K562 (cell line): Measurements from ENCODE around the gene HLA-DOA. TPM values are rescaled to one million over a fixed set of nuclear protein-coding genes. Genes with fewer than 3 reads are reported as not detected.
A peak's percentile ranks its signal among the peaks of the same experiment; 100 is the strongest.

Source experiments
- ATAC-seq: fragments of 200-7000 bp; cut with Tn5 transposase; 3 replicates; pipeline ENCODE4 v1.9.1; 2020; ENCODE audit warnings: moderate library complexity
- BruUV-seq: library from RNA; stranded (reverse); fragments of 400-500 nt; replicated peaks from 2 replicates; lab custom pipeline; 2021; lab: Mats Ljungman, UMichigan
- CTCF ChIA-PET: fragments of 300-600 bp; formaldehyde crosslinking; extraction: SDS; loops from one replicate; lab custom pipeline; 2021; ENCODE audit warnings: low intra/inter-chr PET ratio; lab: Yijun Ruan, JAX
- POLR2A ChIA-PET: fragments of 300-600, 350-650 bp; sonication (Branson Sonifier 250); formaldehyde crosslinking; extraction: SDS; loops from one replicate; lab custom pipeline; 2021; ENCODE audit warnings: antibody characterized with exemption, inconsistent platforms; lab: Yijun Ruan, JAX
- DNase-seq, 4 experiments: peaks; one replicate each; pipeline versions ENCODE4 v3.0.0 to v3.0.0-alpha.2; 2011 to 2018; ENCODE audit warnings: low spot score in 3 of 4, mixed read lengths in 3 of 4; ENCODE audit errors: extremely low read depth in 1 of 4
- FAIRE-seq: peaks from 2 replicates; lab custom pipeline; 2011; peaks lifted over from hg19 to GRCh38; lab: Jason Lieb, UNC
- H2AFZ ChIP-seq: 2 replicates; pipeline ENCODE4 v1.6.0; 2011; ENCODE audit warnings: low read depth, low read length, control low read depth, inconsistent platforms
- H3K27ac ChIP-seq: fragments of 200-600 bp; 3 replicates; pipeline ENCODE4 v1.8.0; 2011; ENCODE audit warnings: low read depth, mild to moderate bottlenecking, control low read depth, inconsistent platforms, low read length, moderate library complexity, mixed read lengths; ENCODE audit errors: extremely low read depth
- H3K27me3 ChIP-seq, 2 experiments: fragments of 300-600 bp in 1 of 2; 2 replicates in 1 of 2; 3 replicates in 1 of 2; pipeline versions ENCODE4 v1.6.0 to v1.8.0; 2011; ENCODE audit warnings: inconsistent platforms in 2 of 2, low read length in 2 of 2, mild to moderate bottlenecking in 1 of 2, mixed read lengths in 1 of 2, moderate library complexity in 1 of 2; ENCODE audit not compliant: control insufficient read depth in 2 of 2, insufficient read depth in 2 of 2
- H3K36me3 ChIP-seq: fragments of 300-600 bp; 3 replicates; pipeline ENCODE4 v1.8.0; 2011; ENCODE audit warnings: mild to moderate bottlenecking, low read length, inconsistent platforms; ENCODE audit not compliant: control insufficient read depth, insufficient read depth
- H3K4me1 ChIP-seq, 2 experiments: fragments of 200-600 bp in 1 of 2; replicated peaks in 1 of 2; 2 replicates in 1 of 2; 3 replicates in 1 of 2; pipeline versions ENCODE4 v1.5.1 to v1.8.0; 2011; ENCODE audit warnings: inconsistent platforms in 2 of 2, low read length in 2 of 2, mild to moderate bottlenecking in 1 of 2, mixed read lengths in 1 of 2, moderate library complexity in 1 of 2; ENCODE audit not compliant: control insufficient read depth in 2 of 2, insufficient read depth in 2 of 2
- H3K4me2 ChIP-seq: 2 replicates; pipeline ENCODE4 v1.6.1; 2011; ENCODE audit warnings: low read length, control low read depth, inconsistent platforms, mixed read lengths; ENCODE audit not compliant: insufficient read depth
- H3K4me3 ChIP-seq: fragments of 200-600 bp; sonication (generic), shearing (Covaris generic); 2 replicates; pipeline ENCODE4 v1.5.1; 2016; ENCODE audit warnings: control low read depth, inconsistent platforms
- H3K79me2 ChIP-seq: fragments of 200-600 bp; 3 replicates; pipeline ENCODE4 v1.8.0; 2011; ENCODE audit warnings: low read length, inconsistent platforms; ENCODE audit not compliant: control insufficient read depth, insufficient read depth
- H3K9ac ChIP-seq, 2 experiments: 2 replicates each; pipeline versions ENCODE4 v1.6.0 to v1.6.1; 2011; ENCODE audit warnings: low read depth in 2 of 2, low read length in 2 of 2, control low read depth in 1 of 2, inconsistent platforms in 1 of 2, mild to moderate bottlenecking in 1 of 2, mixed read lengths in 1 of 2; ENCODE audit not compliant: insufficient read depth in 1 of 2
- H3K9me1 ChIP-seq: one replicate; pipeline ENCODE4 v1.6.0; 2011; ENCODE audit warnings: inconsistent platforms, mild to moderate bottlenecking, low read length, moderate library complexity; ENCODE audit not compliant: control insufficient read depth, insufficient read depth
- H3K9me3 ChIP-seq: replicated peaks from 2 replicates; pipeline ENCODE4 v1.5.1; 2011; ENCODE audit warnings: low read depth, low read length, inconsistent platforms; ENCODE audit not compliant: control insufficient read depth, insufficient read depth
- H4K20me1 ChIP-seq: replicated peaks from 2 replicates; pipeline ENCODE4 v1.6.1; 2011; ENCODE audit warnings: low read length, inconsistent platforms, mixed read lengths; ENCODE audit not compliant: control insufficient read depth, insufficient read depth
- ARID4B ChIP-seq: sonication (generic); formaldehyde crosslinking; IDR thresholded peaks from 2 replicates; pipeline ENCODE4 v1.8.0; 2022; ENCODE audit warnings: mild to moderate bottlenecking, missing genetic modification reagents
- CTCF ChIP-seq, 3 experiments: IDR thresholded peaks in 2 of 3; conservative IDR thresholded peaks in 1 of 3; 2 replicates each; pipeline ENCODE4 v1.5.1; 2011 to 2012; ENCODE audit warnings: low read length in 3 of 3, mild to moderate bottlenecking in 3 of 3, control low read depth in 2 of 3, improper control_type of control experiment in 1 of 3, inconsistent platforms in 1 of 3, low read depth in 1 of 3, mixed read lengths in 1 of 3, moderate library complexity in 1 of 3; ENCODE audit not compliant: insufficient read depth in 2 of 3
- CTCFL ChIP-seq: IDR thresholded peaks from 2 replicates; pipeline ENCODE4 v1.6.1; 2011; ENCODE audit warnings: borderline replicate concordance, low read depth, mild to moderate bottlenecking, moderate library complexity, low read length; ENCODE audit not compliant: insufficient read depth, poor library complexity, severe bottlenecking
- WGBS: fragments of 100-300 bp; shearing (Covaris generic); methylation state at CpG from one replicate; pipeline ENCODE4 v1.1.6; 2016; ENCODE audit warnings: low coverage, mixed read lengths; ENCODE audit not compliant: insufficient coverage; ENCODE audit errors: missing lambda C conversion rate; 5-methylcytosine and 5-hydroxymethylcytosine counted together
- in situ Hi-C: fragments of 300-500 bp; cut with MboI; formaldehyde crosslinking; loops from 4 replicates; pipeline ENCODE4 v1.15.0; 2018; ENCODE audit warnings: inconsistent platforms, mixed read lengths
- intact Hi-C: fragments of 100-400 bp; cut with micrococcal nuclease; formaldehyde crosslinking; loops from 2 replicates; pipeline ENCODE4 v1.14.2; 2022
- polyA plus RNA-seq, 8 experiments: library from polyadenylated mRNA; depleted of rRNA in 4 of 8; stranded (reverse) in 5 of 8; unstranded in 3 of 8; fragments of >200 nt; fragmentation: Nextera tagmentation in 2 of 8; fragmentation: Illumina TruSeq in 1 of 8; extraction: Ambion mirVana in 2 of 8; extraction: Trizol in 1 of 8; gene quantifications; 2 replicates each; pipeline versions ENCODE4 v1.2.1 to v1.2.3, GENCODE V29; 2011 to 2014; ENCODE audit warnings: inconsistent platforms in 1 of 8, missing spikeins in 1 of 8
- total RNA-seq, 7 experiments: library from RNA; depleted of rRNA in 6 of 7; stranded (reverse); fragments of >200 nt in 6 of 7; fragmentation: Illumina TruSeq in 2 of 7; extraction: Trizol in 2 of 7; gene quantifications; 2 replicates each; pipeline versions ENCODE4 v1.2.1 to v1.2.3, GENCODE V29; 2011 to 2021; ENCODE audit warnings: low replicate concordance in 1 of 7

Gene HLA-DOA
- total and polyA plus RNA-seq, 9 of the 15 experiments (the other 6 are each of a cell fraction or from before 2014, with no cell fraction given), result 0.07 TPM; not detected in 8

GRCh38 chr6:33049323-33050013 is 40.1 kb upstream of the HLA-DOA start:
- H2AFZ ChIP-seq, result no peak overlapping the region
- H4K20me1 ChIP-seq, result no peaks in the 10 kb centered on the region
- H3K4me1 ChIP-seq, result no peaks in the 10 kb centered on the region
- ATAC-seq, result peak; percentile 54; the same call in 2 of the 3 replicates
- H3K9me3 ChIP-seq, result no peaks in the 10 kb centered on the region
- CTCF ChIA-PET, result interaction anchor here (0.6 kb wide), 1 partner anchor 89 kb away, joined by 4 read pairs; no protein-coding TSS in a partner anchor
- H3K79me2 ChIP-seq, result no peaks in the 10 kb centered on the region
- H3K9ac ChIP-seq, result no peak overlapping the region
- H3K4me2 ChIP-seq, result no peak overlapping the region
- peaks cover 9 to 19% of the 10 kb centered on the region in 2 experiments; a peak in 3 of 5 replicates for H3K27me3 ChIP-seq
- in situ Hi-C loops, result no loop called here
- BruUV-seq, result no TSS peak
- no peak overlapping the region for H3K27ac ChIP-seq
- WGBS, result 1% methylated on average over 9 of the region's 9 CpGs
- no peaks in the 10 kb centered on the region for H3K36me3 ChIP-seq
- FAIRE-seq, result no peak
- intact Hi-C loops, result no loop called here
- DNase-seq, result peak in 1 of 4 experiments; percentile 11
- TF ChIP-seq CTCF (IDR thresholded peaks at IDR 0.05 in 2 of 3, conservative IDR thresholded peaks at IDR 0.05 in 1 of 3; ENCODE audit: insufficient read depth in 2 of 3, low read depth in 1 of 3, low read length in 3 of 3) (peak; percentile 37 to 56 (median 42); a peak in 4 of 6 replicates), CTCFL (peak; percentile 8), ARID4B (no peak)
- POLR2A ChIA-PET, result interaction anchor here (0.6 to 1.3 kb wide), 3 partner anchors 77 to 275 kb away, joined by 3 to 5 read pairs (median 4); partner anchors contain the start of gene ZBTB22
- no peaks in the 10 kb centered on the region for H3K9me1 ChIP-seq
- H3K4me3 ChIP-seq, result no peak overlapping the region
